Adrenal gland (tissue), 12 donors: Measurements from ENCODE around the gene WNT4. TPM values are rescaled to one million over a fixed set of nuclear protein-coding genes. Genes with fewer than 3 reads are reported as not detected.

ENCODE experiments used
- DNase-seq, 7 donors: peaks; one replicate each; pipeline ENCODE4 v3.0.0-alpha.2; 2019 to 2020
- H3K27ac ChIP-seq, 5 donors: fragments of 200-600 bp; sonication (generic) in 4 of 5; 1 replicate in 3 of 5; 2 replicates in 2 of 5; pipeline versions ENCODE4 v1.5.1 to v1.8.0; 2016 to 2020; ENCODE audit warnings: mild to moderate bottlenecking in 1 of 5
- H3K27me3 ChIP-seq: fragments of 200-600 bp; 2 replicates; pipeline ENCODE4 v1.8.0; 2021
- H3K36me3 ChIP-seq, 2 donors: fragments of 200-600 bp; replicated peaks in 1 of 2; 1 replicate in 1 of 2; 2 replicates in 1 of 2; pipeline versions ENCODE4 v1.5.1 to v1.8.0; 2018 to 2022
- H3K4me1 ChIP-seq, 2 donors: fragments of 200-600 bp; replicated peaks in 1 of 2; 1 replicate in 1 of 2; 2 replicates in 1 of 2; pipeline versions ENCODE4 v1.5.1 to v1.8.0; 2018 to 2021
- H3K4me3 ChIP-seq, 4 donors: fragments of 200-600 bp; sonication (generic) in 3 of 4; one replicate each; pipeline ENCODE4 v1.5.1; 2016 to 2018
- H3K9me3 ChIP-seq, 3 donors: fragments of 200-600 bp; sonication (generic) in 1 of 3; replicated peaks in 1 of 3; 1 replicate in 2 of 3; 2 replicates in 1 of 3; pipeline versions ENCODE4 v1.5.1 to v1.8.0; 2016 to 2021
- POLR2A ChIP-seq, 2 donors: fragments of 450-650 bp; IDR thresholded peaks; one replicate each; pipeline ENCODE4 v1.6.1; 2017; ENCODE audit warnings: antibody characterized with exemption in 2 of 2, mild to moderate bottlenecking in 2 of 2, moderate library complexity in 1 of 2
- WGBS, 4 donors: extraction: QIAGEN DNeasy Blood & Tissue Kit in 2 of 4; methylation state at CpG; one replicate each; pipeline versions ENCODE4 v1.1.5 to v1.1.7; 2013 to 2017; 5-methylcytosine and 5-hydroxymethylcytosine counted together
- intact Hi-C, 2 donors: fragments of 100-400 bp; cut with DNase I; formaldehyde crosslinking; loops; one replicate each; pipeline versions ENCODE4 v1.14.1 to v1.15.0; 2022 to 2023
- polyA plus RNA-seq, 3 donors: library from polyadenylated mRNA; stranded (reverse); fragments of 200-250 nt in 2 of 3; fragments of 350-450 nt in 1 of 3; fragmentation: Illumina TruSeq in 1 of 3; extraction: RNeasy Lipid Tissue Mini Kit (QIAGEN cat#74804) in 1 of 3; gene quantifications; one replicate each; pipeline ENCODE4 v1.2.3, GENCODE V29; 2013 to 2014
- total RNA-seq, 9 donors: library from RNA; depleted of rRNA in 4 of 9; stranded (reverse); fragments of >200 nt in 4 of 9; fragments of 120-200 nt in 1 of 9; fragmentation: NEBNext Ultra II Directional in 1 of 9; extraction: Animal tissue kit (Norgen Biotek cat#: 25700) in 1 of 9; gene quantifications; one replicate each; pipeline versions ENCODE4 v1.1.0 to v1.2.4, GENCODE V29; 2013 to 2023
- TF ChIP-seq, protein P1 (sequence below), 6 experiments: fragments of 450-650 bp in 4 of 6; fragments of 200-600 bp in 2 of 6; sonication (generic) in 1 of 6; IDR thresholded peaks; 1 replicate in 5 of 6; 2 replicates in 1 of 6; pipeline versions ENCODE4 v1.5.1 to v1.8.0; 2016 to 2021; ENCODE audit warnings: antibody characterized with exemption in 6 of 6, mild to moderate bottlenecking in 2 of 6, moderate library complexity in 1 of 6
- donor health status: healthy with polysubstance abuse.
- donor health status: Bipolar disorder and iron deficiency.
- donor health status: DM: yes; HTN: yes; CAD: no.
- donor health status: DM: no; HTN: no; CAD: no.
- donor health status: DM: no; HTN: no; CAD: no.
- donor health status: DM: yes; HTN: yes; CAD: no.

WNT4 gene
- total and polyA plus RNA-seq, 12 donors, result 2.3 to 39.6 (median 5.9) TPM

DNA sequence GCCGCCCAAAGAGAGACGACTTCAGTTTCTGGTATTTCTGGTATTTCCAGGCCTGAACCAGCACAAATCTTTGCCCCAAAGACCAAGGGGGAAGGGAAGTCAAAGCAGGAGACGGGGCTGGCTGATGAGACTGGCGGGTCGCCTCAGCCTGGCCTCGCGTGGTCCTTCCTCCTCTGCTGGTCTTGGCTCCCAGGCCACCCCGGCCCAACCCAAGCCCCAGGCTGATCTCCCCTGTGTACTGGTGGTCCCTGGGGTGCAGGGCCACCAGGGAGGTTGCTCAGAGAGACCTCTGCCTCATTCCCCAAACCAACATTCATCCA, 19.9 kb downstream of the WNT4 start:
- H3K4me3 ChIP-seq, result no peak overlapping the region
- intact Hi-C loops, result no loop called here
- TF ChIP-seq, protein P1, sequence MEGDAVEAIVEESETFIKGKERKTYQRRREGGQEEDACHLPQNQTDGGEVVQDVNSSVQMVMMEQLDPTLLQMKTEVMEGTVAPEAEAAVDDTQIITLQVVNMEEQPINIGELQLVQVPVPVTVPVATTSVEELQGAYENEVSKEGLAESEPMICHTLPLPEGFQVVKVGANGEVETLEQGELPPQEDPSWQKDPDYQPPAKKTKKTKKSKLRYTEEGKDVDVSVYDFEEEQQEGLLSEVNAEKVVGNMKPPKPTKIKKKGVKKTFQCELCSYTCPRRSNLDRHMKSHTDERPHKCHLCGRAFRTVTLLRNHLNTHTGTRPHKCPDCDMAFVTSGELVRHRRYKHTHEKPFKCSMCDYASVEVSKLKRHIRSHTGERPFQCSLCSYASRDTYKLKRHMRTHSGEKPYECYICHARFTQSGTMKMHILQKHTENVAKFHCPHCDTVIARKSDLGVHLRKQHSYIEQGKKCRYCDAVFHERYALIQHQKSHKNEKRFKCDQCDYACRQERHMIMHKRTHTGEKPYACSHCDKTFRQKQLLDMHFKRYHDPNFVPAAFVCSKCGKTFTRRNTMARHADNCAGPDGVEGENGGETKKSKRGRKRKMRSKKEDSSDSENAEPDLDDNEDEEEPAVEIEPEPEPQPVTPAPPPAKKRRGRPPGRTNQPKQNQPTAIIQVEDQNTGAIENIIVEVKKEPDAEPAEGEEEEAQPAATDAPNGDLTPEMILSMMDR (IDR thresholded peaks at IDR 0.05), result no peak
- no peak for TF ChIP-seq POLR2A (IDR thresholded peaks at IDR 0.05)
- WGBS, 4 donors, result 87 to 97% (median 90%) methylated on average over 3 to 8 of the region's 8 CpGs
- no peak overlapping the region for H3K27ac ChIP-seq
- H3K27me3 ChIP-seq, result no peaks in the 10 kb centered on the region
- H3K4me1 ChIP-seq, result no peaks in the 10 kb centered on the region
- H3K9me3 ChIP-seq, result no peaks in the 10 kb centered on the region
- peak in 1 of 7 donors; percentile 20 for DNase-seq
- peaks cover 0 to 3% of the 10 kb centered on the region in 2 donors for H3K36me3 ChIP-seq

DNA sequence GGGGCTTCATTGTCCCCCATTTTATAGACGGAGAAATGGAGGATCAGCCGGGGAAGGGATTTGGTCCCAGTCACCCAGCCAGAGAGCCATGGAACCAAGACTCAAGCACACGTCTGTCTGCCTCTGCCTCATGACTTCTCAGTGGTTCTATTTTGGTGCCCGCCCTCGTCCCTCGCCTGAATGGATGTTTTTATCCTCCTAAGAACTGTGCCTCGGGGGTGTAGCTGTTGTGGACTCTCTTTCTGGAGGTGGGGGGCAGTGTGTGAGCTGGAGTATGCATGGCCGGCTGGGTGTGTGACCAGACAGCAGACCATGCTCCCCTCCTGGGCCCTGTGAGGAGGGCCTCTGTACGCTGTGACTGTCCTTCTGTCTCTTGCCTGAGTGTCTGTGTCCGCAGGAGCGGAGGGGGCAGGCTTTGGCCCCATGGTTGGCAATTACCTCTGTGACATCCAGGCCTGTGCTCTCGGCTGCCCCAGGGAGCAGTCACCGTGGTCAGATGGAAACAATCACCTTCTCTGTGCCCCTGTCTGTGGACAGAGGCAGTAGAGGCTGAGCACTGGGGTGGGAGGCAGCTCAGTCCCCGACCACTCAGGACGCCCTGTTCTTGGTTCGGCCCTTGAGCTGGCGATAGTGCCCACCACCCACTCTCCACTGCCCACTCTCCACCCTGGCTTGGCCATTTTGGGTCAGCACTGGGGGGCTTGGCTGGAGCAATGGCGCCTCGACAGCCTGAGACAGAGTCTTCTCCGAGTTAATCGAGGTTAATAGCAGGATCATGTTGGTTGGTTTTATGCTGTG, 20.4 kb downstream of the WNT4 start:
- TF ChIP-seq POLR2A (IDR thresholded peaks at IDR 0.05), result no peak
- TF ChIP-seq, protein P1 (IDR thresholded peaks at IDR 0.05), result no peak
- no peaks in the 10 kb centered on the region for H3K9me3 ChIP-seq
- WGBS, 4 donors, result 84 to 89% (median 88%) methylated on average over 15 to 21 of the region's 21 CpGs
- H3K4me1 ChIP-seq, result peaks cover 0 to 5% of the 10 kb centered on the region in 2 donors
- intact Hi-C loops, result no loop called here
- H3K36me3 ChIP-seq, result peaks cover 0 to 3% of the 10 kb centered on the region in 2 donors
- peak overlapping the region in 1 of 5 donors; percentile 56 for H3K27ac ChIP-seq
- no peaks in the 10 kb centered on the region for H3K27me3 ChIP-seq
- DNase-seq, result no peak
- H3K4me3 ChIP-seq, result no peak overlapping the region

DNA sequence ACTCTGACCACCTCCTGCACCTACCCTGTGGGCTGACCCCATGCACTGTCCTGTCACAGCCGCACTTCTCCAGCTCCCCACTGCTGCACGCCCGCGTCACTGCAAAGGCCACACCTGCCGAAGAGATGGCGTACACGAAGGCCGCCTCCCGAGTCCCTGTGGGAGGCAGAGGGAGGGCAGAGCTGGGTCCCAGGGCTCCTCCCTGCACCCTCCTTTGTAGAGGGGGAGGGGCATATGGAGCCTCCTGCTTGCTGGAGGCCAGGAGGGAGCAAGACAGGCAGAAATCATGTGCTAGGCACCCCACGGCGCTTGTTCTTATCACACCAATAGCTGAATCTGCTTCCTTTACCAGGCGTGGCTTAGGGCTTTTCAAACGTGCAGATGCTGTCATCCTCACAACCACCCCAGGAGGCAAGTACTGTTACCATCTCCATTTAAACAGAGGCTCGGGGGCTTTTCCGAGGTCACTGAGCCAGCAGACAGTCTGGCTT, 21.4 kb downstream of the WNT4 start:
- DNase-seq, result peak in 1 of 7 donors; percentile 84
- no peaks in the 10 kb centered on the region for H3K27me3 ChIP-seq
- intact Hi-C loops, result no loop called here

DNA sequence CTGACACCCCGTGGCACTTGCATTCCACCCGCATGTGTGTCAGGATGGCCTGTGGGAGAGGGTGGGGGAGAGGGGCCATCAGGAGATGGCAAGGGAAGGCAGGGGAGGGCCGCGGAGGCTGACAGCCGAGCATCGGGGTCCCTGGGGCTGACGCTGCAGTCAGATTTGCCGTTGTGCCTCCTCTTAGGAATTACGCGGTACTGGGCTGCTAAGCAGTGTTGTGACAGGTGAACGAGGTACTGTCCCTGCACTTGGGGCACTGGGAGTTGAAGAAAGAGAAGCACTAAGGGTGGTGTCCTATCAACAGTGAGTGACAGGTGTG, 22.5 kb downstream of the WNT4 start:
- Histone ChIP-seq H3K9me3 (no peaks in the 10 kb centered on the region), H3K27ac (no peak overlapping the region), H3K27me3 (no peaks in the 10 kb centered on the region), H3K36me3 (peaks cover 0 to 3% of the 10 kb centered on the region in 2 donors), H3K4me1 (peaks cover 0 to 18% of the 10 kb centered on the region in 2 donors), H3K4me3 (no peak overlapping the region)
- TF ChIP-seq, protein P1 (IDR thresholded peaks at IDR 0.05), result no peak
- no peak for TF ChIP-seq POLR2A (IDR thresholded peaks at IDR 0.05)
- DNase-seq, result no peak
- 82 to 86% (median 84%) methylated on average over 7 to 11 of the region's 11 CpGs for WGBS, 4 donors
- intact Hi-C loops, result no loop called here

More for the DNA sequence above, 21.4 kb downstream of the WNT4 start:
- H3K36me3 ChIP-seq, result peaks cover 0 to 3% of the 10 kb centered on the region in 2 donors
- TF ChIP-seq, protein P1 (IDR thresholded peaks at IDR 0.05), result no peak
- no peak for TF ChIP-seq POLR2A (IDR thresholded peaks at IDR 0.05)
- no peak overlapping the region for H3K4me3 ChIP-seq
- 74 to 84% (median 79%) methylated on average over 11 to 15 of the region's 15 CpGs for WGBS, 4 donors
- no peaks in the 10 kb centered on the region for H3K9me3 ChIP-seq
- peak overlapping the region in 1 of 5 donors; percentile 56 for H3K27ac ChIP-seq
- H3K4me1 ChIP-seq, result peaks cover 0 to 12% of the 10 kb centered on the region in 2 donors
